Epithelial cell of prostate (primary cell): Measurements from ENCODE around the gene PTPN1.
"Not testable (repeated sequence)": the region's sequence is repeated elsewhere in the genome, so short reads cannot be mapped to it uniquely, and the experiment has no call there.

ENCODE experiments used
- DNase-seq: peaks from one replicate; pipeline ENCODE4 v3.0.0-alpha.2; 2011; ENCODE audit warnings: low read depth, low spot score
- H3K27ac ChIP-seq: fragments of 450-650 bp; 2 replicates; pipeline ENCODE4 v1.5.1; 2017; ENCODE audit warnings: mild to moderate bottlenecking

The PTPN1 gene

GRCh38 chr20:50585214-50585613 is 75.0 kb downstream of the PTPN1 start:
- no peak for DNase-seq
- no peak overlapping the region for H3K27ac ChIP-seq

GRCh38 chr20:50585678-50586077 is 75.5 kb downstream of the PTPN1 start:
- no peak for DNase-seq
- no peak overlapping the region for H3K27ac ChIP-seq

GRCh38 chr20:50586531-50587232 is 76.5 kb downstream of the PTPN1 start:
- DNase-seq, result no peak
- H3K27ac ChIP-seq, result no peak overlapping the region

- DNase-seq, result no peak
- H3K27ac ChIP-seq, result no peak overlapping the region
Measured at GRCh38 chr20:50587291-50587961, 77.2 kb downstream of the PTPN1 start.

GRCh38 chr20:50588034-50588736 is 78.0 kb downstream of the PTPN1 start:
- no peak for DNase-seq
- no peak overlapping the region for H3K27ac ChIP-seq

GRCh38 chr20:50589548-50590347 is 79.6 kb downstream of the PTPN1 start:
- H3K27ac ChIP-seq, result no peak overlapping the region
- no peak for DNase-seq

- DNase-seq, result no peak
- no peak overlapping the region for H3K27ac ChIP-seq
Measured at GRCh38 chr20:50590348-50590664, 80.1 kb downstream of the PTPN1 start.

GRCh38 chr20:50591233-50591852 is 81.2 kb downstream of the PTPN1 start:
- no peak for DNase-seq
- no peak overlapping the region for H3K27ac ChIP-seq

GRCh38 chr20:50592282-50593004 is 82.3 kb downstream of the PTPN1 start:
- DNase-seq, result no peak
- H3K27ac ChIP-seq, result no peak overlapping the region

- DNase-seq, result no peak
- H3K27ac ChIP-seq, result no peak overlapping the region
Measured at GRCh38 chr20:50593005-50593335, 82.8 kb downstream of the PTPN1 start.

GRCh38 chr20:50594231-50594590 is 84.0 kb downstream of the PTPN1 start:
- no peak for DNase-seq

GRCh38 chr20:50594591-50595432 is 84.6 kb downstream of the PTPN1 start:
- DNase-seq, result no peak
- H3K27ac ChIP-seq, result no peak overlapping the region

More at GRCh38 chr20:50594231-50594590, 84.0 kb downstream of the PTPN1 start:
- no peak overlapping the region for H3K27ac ChIP-seq

GRCh38 chr20:50595433-50595895 is 85.3 kb downstream of the PTPN1 start:
- no peak overlapping the region for H3K27ac ChIP-seq
- DNase-seq, result no peak

GRCh38 chr20:50595988-50596693 is 86.0 kb downstream of the PTPN1 start:
- H3K27ac ChIP-seq, result no peak overlapping the region
- DNase-seq, result no peak

GRCh38 chr20:50596694-50597021 is 86.5 kb downstream of the PTPN1 start:
- H3K27ac ChIP-seq, result no peak overlapping the region
- DNase-seq, result no peak

GRCh38 chr20:50597406-50597969 is 87.3 kb downstream of the PTPN1 start:
- no peak for DNase-seq

GRCh38 chr20:50598074-50598473 is 87.9 kb downstream of the PTPN1 start:
- no peak for DNase-seq
- H3K27ac ChIP-seq, result no peak overlapping the region

More at GRCh38 chr20:50597406-50597969, 87.3 kb downstream of the PTPN1 start:
- H3K27ac ChIP-seq, result no peak overlapping the region

GRCh38 chr20:50598768-50599167 is 88.6 kb downstream of the PTPN1 start:
- H3K27ac ChIP-seq, DNase-seq: not testable (repeated sequence)
